ENCODE measurements around the gene WBP2.

DNA sequence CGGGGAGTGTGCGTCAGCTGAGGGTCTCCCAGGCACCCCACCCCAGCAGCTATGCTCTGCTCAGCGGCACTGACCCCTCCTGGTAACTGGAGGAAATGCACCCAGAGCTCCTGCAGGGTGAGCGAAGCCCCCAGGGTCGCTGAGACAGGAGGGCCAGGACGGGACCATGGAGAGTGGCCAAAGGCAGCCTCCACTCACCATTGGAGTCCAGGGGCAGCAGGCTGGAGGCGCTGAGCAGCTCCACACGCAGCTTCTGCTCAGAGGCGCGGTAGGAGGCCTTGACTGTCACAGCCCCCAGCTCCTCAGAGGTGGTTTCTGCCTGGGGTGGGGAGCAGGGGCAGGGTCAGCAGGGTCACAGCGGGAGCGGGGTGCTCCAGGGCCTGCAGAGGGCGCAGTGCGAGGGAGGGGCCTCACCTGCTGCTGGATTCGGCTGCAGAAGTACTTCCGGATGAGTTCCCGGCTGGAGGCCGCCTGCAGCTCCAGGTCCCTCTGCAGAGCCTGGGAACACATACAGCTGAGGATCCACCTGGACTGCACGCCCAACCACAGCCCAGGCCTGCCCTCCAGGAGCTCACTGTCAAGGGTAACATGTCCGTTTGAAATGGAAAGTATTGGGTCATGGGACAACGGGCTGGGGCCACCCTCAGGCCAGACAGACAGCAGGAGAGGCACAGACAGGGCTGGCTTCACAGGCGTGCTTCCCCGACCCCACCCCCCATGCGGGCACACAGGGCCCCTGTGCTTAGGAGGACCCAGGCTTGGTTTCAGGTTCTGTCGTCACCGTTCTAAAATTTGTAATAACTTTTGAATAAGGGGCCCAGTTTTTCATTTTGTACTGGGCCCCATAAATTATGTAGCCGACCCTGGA lies 24.7 kb downstream of the WBP2 start:
- TF ChIP-seq SUZ12 (IDR thresholded peaks at IDR 0.05; ENCODE audit: extremely low read depth, insufficient read depth, insufficient read length) (no peak), YY1 (IDR thresholded peaks at IDR 0.05; ENCODE audit: insufficient read depth, insufficient read length) (no peak)

Data from NT2/D1 (cell line).